K562 (cell line): Measurements from ENCODE around the gene ABHD1. TPM values are rescaled to one million over a fixed set of nuclear protein-coding genes. Genes with fewer than 3 reads are reported as not detected.

Experiments used
- ATF2 ChIP-seq: sonication (generic); formaldehyde crosslinking; IDR thresholded peaks from 2 replicates; pipeline ENCODE4 v1.8.1; 2022; ENCODE audit warnings: missing genetic modification reagents
- ATF7 ChIP-seq: fragments of 450-650 bp; IDR thresholded peaks from 2 replicates; pipeline ENCODE4 v1.7.1; 2014; ENCODE audit warnings: mild to moderate bottlenecking, moderate library complexity
- E2F4 ChIP-seq: sonication (generic); formaldehyde crosslinking; IDR thresholded peaks from 2 replicates; pipeline ENCODE4 v1.8.0; 2022; ENCODE audit warnings: mild to moderate bottlenecking, low read depth, missing genetic modification reagents
- HNRNPLL ChIP-seq: fragments of 200-400 bp; formaldehyde crosslinking; IDR thresholded peaks from 2 replicates; pipeline ENCODE4 v1.6.1; 2017; ENCODE audit warnings: low read length, low read depth, mild to moderate bottlenecking; ENCODE audit not compliant: poor library complexity, severe bottlenecking
- KAT2B ChIP-seq: IDR thresholded peaks from one replicate; pipeline ENCODE4 v1.6.1; 2012; ENCODE audit warnings: low read depth, mild to moderate bottlenecking, control low read depth, inconsistent platforms, low read length, moderate library complexity
- KDM5B ChIP-seq: fragments of 200-600 bp; sonication (generic); IDR thresholded peaks from 2 replicates; pipeline ENCODE4 v1.6.1; 2012; ENCODE audit warnings: low read depth, mild to moderate bottlenecking, moderate library complexity, low read length, control low read depth, inconsistent platforms; ENCODE audit not compliant: insufficient replicate concordance
- MAZ ChIP-seq, 2 experiments: fragments of 450-650 bp in 1 of 2; sonication (generic) in 1 of 2; formaldehyde crosslinking; IDR thresholded peaks in 1 of 2; conservative IDR thresholded peaks in 1 of 2; 2 replicates each; pipeline versions ENCODE4 v1.4.0 to v1.5.0; 2020; ENCODE audit warnings: mild to moderate bottlenecking in 1 of 2, missing genetic modification reagents in 1 of 2
- RFX5 ChIP-seq: IDR thresholded peaks from 2 replicates; pipeline ENCODE4 v1.6.1; 2011; ENCODE audit warnings: low read depth, mild to moderate bottlenecking, improper control_type of control experiment, low read length
- UBTF ChIP-seq, 2 experiments: IDR thresholded peaks; 2 replicates each; pipeline ENCODE4 v1.6.1; 2012; ENCODE audit warnings: improper control_type of control experiment in 2 of 2, low read depth in 2 of 2, low read length in 2 of 2, borderline replicate concordance in 1 of 2
- ZBTB11 ChIP-seq, 3 experiments: fragments of 200-800 bp in 1 of 3; fragments of 250-450 bp in 1 of 3; fragments of 450-650 bp in 1 of 3; sonication (Bioruptor Pico) in 1 of 3; sonication (Bioruptor generic) in 1 of 3; formaldehyde crosslinking in 1 of 3; IDR thresholded peaks; 2 replicates each; pipeline versions ENCODE4 v1.6.1 to v1.8.0; 2016 to 2022; ENCODE audit warnings: mild to moderate bottlenecking in 2 of 3, missing genetic modification characterization in 2 of 3, missing compliant biosample characterization in 1 of 3, moderate library complexity in 1 of 3
- ZBTB9 ChIP-seq: fragments of 450-650 bp; formaldehyde crosslinking; IDR thresholded peaks from 2 replicates; pipeline ENCODE4 v1.4.0; 2020; ENCODE audit warnings: mild to moderate bottlenecking, moderate library complexity
- ZNF280B ChIP-seq: fragments of 250-450 bp; sonication (Bioruptor Pico); IDR thresholded peaks from 2 replicates; pipeline ENCODE4 v1.5.1; 2021; ENCODE audit warnings: mild to moderate bottlenecking
- polyA plus RNA-seq, 8 experiments: library from polyadenylated mRNA; depleted of rRNA in 4 of 8; stranded (reverse) in 5 of 8; unstranded in 3 of 8; fragments of >200 nt; fragmentation: Nextera tagmentation in 2 of 8; fragmentation: Illumina TruSeq in 1 of 8; extraction: Ambion mirVana in 2 of 8; extraction: Trizol in 1 of 8; gene quantifications; 2 replicates each; pipeline versions ENCODE4 v1.2.1 to v1.2.3, GENCODE V29; 2011 to 2014; ENCODE audit warnings: inconsistent platforms in 1 of 8, missing spikeins in 1 of 8
- total RNA-seq, 7 experiments: library from RNA; depleted of rRNA in 6 of 7; stranded (reverse); fragments of >200 nt in 6 of 7; fragmentation: Illumina TruSeq in 2 of 7; extraction: Trizol in 2 of 7; gene quantifications; 2 replicates each; pipeline versions ENCODE4 v1.2.1 to v1.2.3, GENCODE V29; 2011 to 2021; ENCODE audit warnings: low replicate concordance in 1 of 7

Gene ABHD1
- total and polyA plus RNA-seq, 9 of the 15 experiments (the other 6 are each of a cell fraction or from before 2014, with no cell fraction given), result 0.10 to 0.16 (median 0.11) TPM; not detected in 5

GRCh38 chr2:27123302-27124150, at the start of gene ABHD1 (continued):
- TF ChIP-seq MAZ (CRISPR knock-in tag; conservative IDR thresholded peaks at IDR 0.05 in 1 of 2, IDR thresholded peaks at IDR 0.05 in 1 of 2) (peak; percentile 36 to 77; a peak in 2 of 4 replicates), ATF7 (0 out of 2 replicates have a peak, but pooled peaks have one; percentile 37), ATF2 (CRISPR knock-in tag) (no peak), ZNF280B (CRISPR knock-in tag) (no peak), ZBTB11 (CRISPR knock-in tag; IDR thresholded peaks at IDR 0.05) (0 out of 6 replicates have a peak, but pooled peaks of 1 of the 3 experiments have one; percentile 18), UBTF (IDR thresholded peaks at IDR 0.05; ENCODE audit: borderline replicate concordance in 1 of 2, low read depth in 2 of 2, low read length in 2 of 2) (0 out of 4 replicates have a peak, but pooled peaks of 1 of the 2 experiments have one; percentile 31), KAT2B (no peak), RFX5 (no peak), E2F4 (CRISPR knock-in tag) (no peak), KDM5B (peak; percentile 69), ZBTB9 (0 out of 2 replicates have a peak, but pooled peaks have one; percentile 55), HNRNPLL (peak; percentile 52)
